Kidney epithelial cell (primary cell): ENCODE measurements around the gene DLD. TPM values are rescaled to one million over a fixed set of nuclear protein-coding genes. Genes with fewer than 3 reads are reported as not detected.
"Not testable (repeated sequence)": the region's sequence is repeated elsewhere in the genome, so short reads cannot be mapped to it uniquely, and the experiment has no call there.

Experiments
- DNase-seq: peaks from one replicate; pipeline ENCODE4 v3.0.0-alpha.2; 2010; ENCODE audit warnings: low read depth
- H3K27me3 ChIP-seq: 2 replicates; pipeline ENCODE4 v1.6.0; 2011; ENCODE audit warnings: low read length; ENCODE audit not compliant: control insufficient read depth, insufficient read depth
- H3K36me3 ChIP-seq: 2 replicates; pipeline ENCODE4 v1.5.1; 2011; ENCODE audit warnings: low read length; ENCODE audit not compliant: control insufficient read depth, insufficient read depth
- H3K4me3 ChIP-seq: 2 replicates; pipeline ENCODE4 v1.5.1; 2011; ENCODE audit warnings: low read depth, mild to moderate bottlenecking, control low read depth, low read length
- total RNA-seq: library from RNA; depleted of rRNA; stranded (reverse); fragments of >200 nt; gene quantifications from 2 replicates; pipeline ENCODE4 v1.2.3, GENCODE V29; 2015
- TF ChIP-seq, protein P1 (sequence below): IDR thresholded peaks from 2 replicates; pipeline ENCODE4 v1.5.1; 2011; ENCODE audit warnings: mild to moderate bottlenecking, moderate library complexity, low read length, control low read depth, inconsistent platforms; ENCODE audit not compliant: insufficient read depth, poor library complexity, severe bottlenecking

The DLD gene
- total RNA-seq, 1 donor from 2014 or later, result 68.8 TPM

DNA sequence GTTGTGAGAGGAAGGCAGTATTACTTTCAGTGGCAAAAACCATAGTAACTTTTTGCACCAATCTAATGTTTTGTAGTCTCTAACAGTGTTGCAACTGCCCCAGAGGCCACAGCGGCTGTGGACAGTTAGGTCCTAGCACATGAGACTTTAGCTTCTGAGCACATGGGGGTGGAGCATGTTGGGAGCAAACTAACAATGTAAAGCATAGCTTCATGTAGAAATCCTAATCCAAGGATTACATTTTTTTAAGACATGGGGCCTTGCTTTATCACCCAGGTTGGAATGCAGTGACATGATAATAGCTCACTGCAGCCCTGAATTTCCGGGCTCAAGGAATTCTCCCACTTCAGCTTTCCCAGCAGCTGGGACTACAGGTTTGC is 62.9 kb downstream of the DLD start:
- H3K4me3 ChIP-seq, result no peak overlapping the region

DNA sequence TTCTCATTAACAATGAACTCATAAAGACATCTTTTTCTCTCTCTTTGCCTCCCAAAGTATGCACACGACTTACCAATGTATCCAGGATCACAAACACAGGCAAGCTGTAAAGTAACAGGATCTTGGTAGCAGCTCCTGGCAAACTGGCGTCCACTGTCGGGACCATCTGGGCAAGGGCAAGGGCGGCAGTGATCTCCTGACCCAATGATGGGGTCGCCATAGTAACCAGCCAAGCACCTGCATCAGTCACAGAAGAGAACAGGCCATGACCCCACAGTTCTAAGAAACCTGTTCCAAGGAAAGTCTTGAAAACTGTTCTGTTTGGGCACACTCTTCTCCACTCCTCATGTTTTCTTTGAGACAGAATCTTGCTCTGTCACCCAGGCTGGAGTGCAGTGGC is 64.4 kb downstream of the DLD start:
- no peak for DNase-seq
- H3K4me3 ChIP-seq, result no peak overlapping the region
- H3K27me3 ChIP-seq, result no peaks in the 10 kb centered on the region
- TF ChIP-seq, protein P1, sequence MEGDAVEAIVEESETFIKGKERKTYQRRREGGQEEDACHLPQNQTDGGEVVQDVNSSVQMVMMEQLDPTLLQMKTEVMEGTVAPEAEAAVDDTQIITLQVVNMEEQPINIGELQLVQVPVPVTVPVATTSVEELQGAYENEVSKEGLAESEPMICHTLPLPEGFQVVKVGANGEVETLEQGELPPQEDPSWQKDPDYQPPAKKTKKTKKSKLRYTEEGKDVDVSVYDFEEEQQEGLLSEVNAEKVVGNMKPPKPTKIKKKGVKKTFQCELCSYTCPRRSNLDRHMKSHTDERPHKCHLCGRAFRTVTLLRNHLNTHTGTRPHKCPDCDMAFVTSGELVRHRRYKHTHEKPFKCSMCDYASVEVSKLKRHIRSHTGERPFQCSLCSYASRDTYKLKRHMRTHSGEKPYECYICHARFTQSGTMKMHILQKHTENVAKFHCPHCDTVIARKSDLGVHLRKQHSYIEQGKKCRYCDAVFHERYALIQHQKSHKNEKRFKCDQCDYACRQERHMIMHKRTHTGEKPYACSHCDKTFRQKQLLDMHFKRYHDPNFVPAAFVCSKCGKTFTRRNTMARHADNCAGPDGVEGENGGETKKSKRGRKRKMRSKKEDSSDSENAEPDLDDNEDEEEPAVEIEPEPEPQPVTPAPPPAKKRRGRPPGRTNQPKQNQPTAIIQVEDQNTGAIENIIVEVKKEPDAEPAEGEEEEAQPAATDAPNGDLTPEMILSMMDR, result no peak
- H3K36me3 ChIP-seq, result peaks cover 17% of the 10 kb centered on the region

More for the DNA sequence above, 62.9 kb downstream of the DLD start:
- Histone ChIP-seq H3K36me3 (peaks cover 10% of the 10 kb centered on the region), H3K27me3 (no peaks in the 10 kb centered on the region)
- DNase-seq, result no peak
- TF ChIP-seq, protein P1, result no peak

GRCh38 chr7:107956950-107957349 is 66.0 kb downstream of the DLD start:
- not testable (repeated sequence) for H3K4me3 ChIP-seq, DNase-seq, H3K27me3 ChIP-seq
- H3K36me3 ChIP-seq, result peaks cover 18% of the 10 kb centered on the region

DNA sequence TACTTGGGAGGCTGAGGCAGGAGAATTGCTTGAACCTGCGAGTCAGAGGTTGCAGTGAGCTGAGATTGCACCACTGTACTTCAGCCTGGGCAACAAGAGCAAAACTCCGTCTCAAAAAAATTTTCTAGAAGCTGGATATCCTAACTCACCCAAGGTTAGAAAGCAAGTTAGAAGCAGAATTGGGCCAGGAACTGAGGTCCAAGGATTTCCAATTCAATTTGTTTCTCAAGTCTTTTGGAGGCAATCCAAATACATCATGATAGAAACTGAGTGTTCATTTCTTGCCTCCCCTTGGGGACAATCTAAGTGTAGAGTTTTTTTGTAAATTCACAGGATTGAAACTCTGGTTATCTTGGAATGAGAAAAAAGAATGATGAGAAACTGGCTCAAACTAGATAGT is 66.5 kb downstream of the DLD start:
- Histone ChIP-seq H3K36me3 (peaks cover 19% of the 10 kb centered on the region), H3K4me3 (no peak overlapping the region), H3K27me3 (no peaks in the 10 kb centered on the region)
- TF ChIP-seq, protein P1, result no peak
- no peak for DNase-seq

GRCh38 chr7:107958764-107959526 is 68.0 kb downstream of the DLD start:
- no peak overlapping the region for H3K4me3 ChIP-seq
- TF ChIP-seq, protein P1, result no peak
- H3K27me3 ChIP-seq, result no peaks in the 10 kb centered on the region
- H3K36me3 ChIP-seq, result peaks cover 15% of the 10 kb centered on the region
- DNase-seq, result no peak

DNA sequence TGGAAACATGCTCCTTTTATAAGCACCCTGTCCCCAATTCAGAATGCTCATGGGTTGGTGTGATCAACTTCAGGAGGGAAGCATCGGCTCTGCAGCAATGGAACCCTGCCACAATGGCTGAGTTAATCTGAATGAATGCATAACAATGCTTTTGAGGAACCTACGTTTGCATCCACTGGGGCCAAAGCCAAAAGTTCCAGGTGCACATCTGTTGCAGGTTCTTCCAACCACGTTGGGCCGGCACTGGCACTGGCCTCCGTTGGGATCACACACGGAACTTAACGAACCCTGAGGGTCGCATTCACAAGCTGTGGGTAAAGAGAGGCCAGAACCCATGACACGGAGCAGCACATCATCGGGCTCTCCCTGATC is 68.5 kb downstream of the DLD start:
- no peaks in the 10 kb centered on the region for H3K27me3 ChIP-seq
- TF ChIP-seq, protein P1, result no peak
- H3K4me3 ChIP-seq, result no peak overlapping the region
- no peak for DNase-seq
- peaks cover 14% of the 10 kb centered on the region for H3K36me3 ChIP-seq
